Spleen (tissue), 11 donors: ENCODE measurements around the gene DTD1. TPM values are rescaled to one million over a fixed set of nuclear protein-coding genes. Genes with fewer than 3 reads are reported as not detected.
"Not testable (repeated sequence)": the region's sequence is repeated elsewhere in the genome, so short reads cannot be mapped to it uniquely, and the experiment has no call there.

Source experiments
- DNase-seq: peaks from one replicate; pipeline ENCODE4 v3.0.0-alpha.2; 2020
- H3K27ac ChIP-seq, 8 donors: fragments of 200-600 bp; sonication (generic) in 7 of 8; 1 replicate in 4 of 8; 2 replicates in 4 of 8; pipeline versions ENCODE4 v1.5.0 to v1.8.0; 2016 to 2021; ENCODE audit warnings: inconsistent platforms in 4 of 8, mild to moderate bottlenecking in 4 of 8, moderate library complexity in 1 of 8
- H3K27me3 ChIP-seq, 7 donors: fragments of 200-600 bp; sonication (generic) in 6 of 7; replicated peaks in 1 of 7; 1 replicate in 4 of 7; 2 replicates in 3 of 7; pipeline versions ENCODE4 v1.5.0 to v1.8.0; 2016 to 2021; ENCODE audit warnings: inconsistent platforms in 3 of 7, mild to moderate bottlenecking in 1 of 7
- H3K36me3 ChIP-seq, 6 donors: fragments of 200-600 bp; sonication (generic) in 5 of 6; 1 replicate in 4 of 6; 2 replicates in 2 of 6; pipeline versions ENCODE4 v1.5.0 to v1.8.0; 2016 to 2021; ENCODE audit warnings: inconsistent platforms in 2 of 6
- H3K4me1 ChIP-seq, 6 donors: fragments of 200-600 bp; sonication (generic) in 5 of 6; 1 replicate in 3 of 6; 2 replicates in 3 of 6; pipeline versions ENCODE4 v1.5.0 to v1.8.0; 2016 to 2021; ENCODE audit warnings: inconsistent platforms in 3 of 6
- H3K4me3 ChIP-seq, 8 donors: fragments of 200-600 bp; sonication (generic) in 7 of 8; 1 replicate in 4 of 8; 2 replicates in 4 of 8; pipeline versions ENCODE4 v1.5.0 to v1.8.0; 2016 to 2021; ENCODE audit warnings: inconsistent platforms in 4 of 8, mild to moderate bottlenecking in 4 of 8, moderate library complexity in 2 of 8
- H3K9me3 ChIP-seq, 8 donors: fragments of 200-600 bp; sonication (generic) in 7 of 8; 1 replicate in 4 of 8; 2 replicates in 4 of 8; pipeline versions ENCODE4 v1.5.0 to v1.8.0; 2016 to 2021; ENCODE audit warnings: inconsistent platforms in 4 of 8
- POLR2A ChIP-seq, 3 donors: fragments of 450-650 bp; IDR thresholded peaks; one replicate each; pipeline ENCODE4 v1.5.1; 2017; ENCODE audit warnings: antibody characterized with exemption in 3 of 3, mild to moderate bottlenecking in 1 of 3
- POLR2AphosphoS5 ChIP-seq, 3 donors: sonication (generic); formaldehyde crosslinking; IDR thresholded peaks; one replicate each; pipeline ENCODE4 v1.5.1; 2017; ENCODE audit warnings: antibody characterized with exemption in 3 of 3
- WGBS, 5 donors: extraction: QIAGEN DNeasy Blood & Tissue Kit in 3 of 5; methylation state at CpG; one replicate each; pipeline versions ENCODE4 v1.1.5 to v1.1.7; 2013 to 2018; 5-methylcytosine and 5-hydroxymethylcytosine counted together
- intact Hi-C: fragments of 100-400 bp; cut with DNase I; formaldehyde crosslinking; loops from one replicate; pipeline ENCODE4 v1.15.0; 2023; ENCODE audit warnings: low total_unique reads
- polyA plus RNA-seq, 3 donors: library from polyadenylated mRNA; stranded (reverse); fragments of 200-250 nt; gene quantifications; one replicate each; pipeline ENCODE4 v1.2.1, GENCODE V29; 2013
- total RNA-seq, 7 donors: library from RNA; depleted of rRNA in 3 of 7; stranded (reverse); fragments of >200 nt in 3 of 7; fragmentation: NEBNext Ultra II Directional in 4 of 7; extraction: Animal tissue kit (Norgen Biotek cat#: 25700) in 4 of 7; gene quantifications; one replicate each; pipeline versions ENCODE4 v1.1.0 to v1.2.1, GENCODE V29; 2016 to 2021
- TF ChIP-seq, protein P1 (sequence below), 11 experiments: fragments of 200-600 bp in 7 of 11; fragments of 450-650 bp in 4 of 11; sonication (generic) in 4 of 11; IDR thresholded peaks in 8 of 11; conservative IDR thresholded peaks in 3 of 11; 1 replicate in 7 of 11; 2 replicates in 4 of 11; pipeline versions ENCODE4 v1.4.0 to v1.8.0; 2016 to 2021; ENCODE audit warnings: antibody characterized with exemption in 11 of 11, inconsistent platforms in 4 of 11, mild to moderate bottlenecking in 1 of 11
- donor health status: healthy with polysubstance abuse.
- donor health status: DM: no; HTN: no; CAD: no; lungs with moderate emphysema.
- donor health status: DM: no; HTN: no; CAD: no.
- donor health status: Bipolar disorder and iron deficiency.
- donor health status: healthy.
- donor health status: DM: no; HTN: no; CAD: no.
- donor health status: DM: yes; HTN: yes; CAD: no.

The DTD1 gene
- total and polyA plus RNA-seq, 10 donors, result 17.4 to 29.7 (median 23.3) TPM

DNA sequence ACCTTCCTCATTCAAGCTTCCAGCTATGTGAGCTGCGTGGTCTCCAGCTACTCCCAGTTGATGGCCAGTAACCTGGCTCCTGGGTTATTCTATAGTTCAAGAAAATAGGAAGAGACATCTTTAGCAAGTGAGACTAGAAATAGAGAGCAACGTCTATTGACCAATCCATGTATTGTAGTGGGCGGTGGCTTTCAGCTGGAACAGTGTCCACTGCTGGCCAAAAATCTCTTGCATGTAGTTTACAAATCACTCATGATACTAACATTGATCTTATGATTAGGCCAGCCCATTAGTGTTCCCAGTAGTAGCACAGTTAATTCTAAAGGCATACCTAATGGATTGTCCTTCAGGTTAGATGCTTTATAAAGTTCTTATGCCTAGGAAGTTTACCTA lies 166.8 kb downstream of the DTD1 start:
- no peak overlapping the region for H3K27ac ChIP-seq
- H3K27me3 ChIP-seq, result no peaks in the 10 kb centered on the region
- H3K4me1 ChIP-seq, result peaks cover 0 to 8% (median 0%) of the 10 kb centered on the region in 6 donors
- intact Hi-C loops, result no loop called here
- no peaks in the 10 kb centered on the region for H3K36me3 ChIP-seq
- peaks cover 0 to 4% (median 0%) of the 10 kb centered on the region in 8 donors for H3K9me3 ChIP-seq
- WGBS, 5 donors, result 71 to 90% (median 78%) methylated on average over 3 of the region's 3 CpGs
- no peak for DNase-seq
- TF ChIP-seq POLR2AphosphoS5 (IDR thresholded peaks at IDR 0.05) (no peak), POLR2A (IDR thresholded peaks at IDR 0.05) (no peak)
- TF ChIP-seq, protein P1, sequence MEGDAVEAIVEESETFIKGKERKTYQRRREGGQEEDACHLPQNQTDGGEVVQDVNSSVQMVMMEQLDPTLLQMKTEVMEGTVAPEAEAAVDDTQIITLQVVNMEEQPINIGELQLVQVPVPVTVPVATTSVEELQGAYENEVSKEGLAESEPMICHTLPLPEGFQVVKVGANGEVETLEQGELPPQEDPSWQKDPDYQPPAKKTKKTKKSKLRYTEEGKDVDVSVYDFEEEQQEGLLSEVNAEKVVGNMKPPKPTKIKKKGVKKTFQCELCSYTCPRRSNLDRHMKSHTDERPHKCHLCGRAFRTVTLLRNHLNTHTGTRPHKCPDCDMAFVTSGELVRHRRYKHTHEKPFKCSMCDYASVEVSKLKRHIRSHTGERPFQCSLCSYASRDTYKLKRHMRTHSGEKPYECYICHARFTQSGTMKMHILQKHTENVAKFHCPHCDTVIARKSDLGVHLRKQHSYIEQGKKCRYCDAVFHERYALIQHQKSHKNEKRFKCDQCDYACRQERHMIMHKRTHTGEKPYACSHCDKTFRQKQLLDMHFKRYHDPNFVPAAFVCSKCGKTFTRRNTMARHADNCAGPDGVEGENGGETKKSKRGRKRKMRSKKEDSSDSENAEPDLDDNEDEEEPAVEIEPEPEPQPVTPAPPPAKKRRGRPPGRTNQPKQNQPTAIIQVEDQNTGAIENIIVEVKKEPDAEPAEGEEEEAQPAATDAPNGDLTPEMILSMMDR (IDR thresholded peaks at IDR 0.05 in 8 of 11, conservative IDR thresholded peaks at IDR 0.05 in 3 of 11), result no peak
- H3K4me3 ChIP-seq, result no peak overlapping the region

DNA sequence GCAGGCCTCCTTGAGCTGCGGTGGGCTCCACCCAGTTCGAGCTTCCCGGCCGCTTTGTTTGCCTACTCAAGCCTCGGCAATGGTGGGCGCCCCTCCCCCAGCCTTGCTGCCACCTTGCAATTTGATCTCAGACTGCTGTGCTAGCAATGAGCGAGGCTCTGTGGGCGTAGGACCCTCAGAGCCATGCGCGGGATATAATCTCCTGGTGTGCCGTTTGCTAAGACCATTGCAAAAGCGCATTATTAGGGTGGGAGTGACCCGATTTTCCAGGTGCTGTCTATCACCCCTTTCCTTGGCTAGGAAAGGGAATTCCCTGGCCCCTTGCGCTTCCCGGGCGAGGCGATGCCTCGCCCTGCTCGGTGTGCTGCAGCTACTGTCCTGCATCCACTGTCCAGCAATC lies 173.0 kb downstream of the DTD1 start:
- H3K27me3 ChIP-seq, intact Hi-C loops, H3K4me3 ChIP-seq, H3K27ac ChIP-seq, H3K9me3 ChIP-seq, DNase-seq, H3K4me1 ChIP-seq: not testable (repeated sequence)
- WGBS, 5 donors, result 94 to 97% (median 94%) methylated on average over 15 to 19 of the region's 19 CpGs
- H3K36me3 ChIP-seq, result peaks cover 0 to 30% (median 11%) of the 10 kb centered on the region in 6 donors

DNA sequence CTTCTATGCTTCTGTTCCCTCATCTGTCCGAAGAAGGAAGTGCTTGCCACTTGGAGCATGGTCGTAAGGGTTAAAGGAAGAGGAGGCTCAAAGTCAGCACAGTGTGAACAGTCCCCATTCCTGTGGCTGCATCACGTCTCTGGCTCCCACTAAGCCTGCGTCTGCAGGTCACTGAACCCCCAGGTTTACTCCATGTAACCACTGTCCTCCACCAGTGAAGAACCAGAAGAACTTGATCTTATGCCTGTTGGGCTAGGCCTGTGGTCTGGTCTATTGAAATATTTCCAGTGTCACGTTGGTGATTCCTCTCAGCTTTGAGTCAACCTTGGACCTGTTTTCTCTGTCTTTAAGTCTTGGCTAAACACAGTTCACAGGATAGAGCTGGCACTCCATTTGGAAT lies 179.8 kb downstream of the DTD1 start:
- DNase-seq, result no peak
- H3K4me1 ChIP-seq, result no peaks in the 10 kb centered on the region
- no peaks in the 10 kb centered on the region for H3K9me3 ChIP-seq
- no peak overlapping the region for H3K4me3 ChIP-seq
- H3K27me3 ChIP-seq, result no peaks in the 10 kb centered on the region
- intact Hi-C loops, result no loop called here
- TF ChIP-seq POLR2A (IDR thresholded peaks at IDR 0.05), result no peak
- TF ChIP-seq POLR2AphosphoS5 (IDR thresholded peaks at IDR 0.05), result no peak
- TF ChIP-seq, protein P1 (IDR thresholded peaks at IDR 0.05 in 8 of 11, conservative IDR thresholded peaks at IDR 0.05 in 3 of 11), result no peak
- peaks cover 0 to 31% (median 11%) of the 10 kb centered on the region in 6 donors for H3K36me3 ChIP-seq
- no peak overlapping the region for H3K27ac ChIP-seq
- 38 to 54% (median 48%) methylated on average over 5 of the region's 5 CpGs for WGBS, 5 donors

- no peak for DNase-seq
- Histone ChIP-seq H3K9me3 (no peaks in the 10 kb centered on the region), H3K27ac (no peak overlapping the region), H3K4me1 (no peaks in the 10 kb centered on the region), H3K4me3 (no peak overlapping the region), H3K27me3 (no peaks in the 10 kb centered on the region), H3K36me3 (no peaks in the 10 kb centered on the region)
- TF ChIP-seq, protein P1 (IDR thresholded peaks at IDR 0.05 in 8 of 11, conservative IDR thresholded peaks at IDR 0.05 in 3 of 11), result no peak
- TF ChIP-seq POLR2AphosphoS5 (IDR thresholded peaks at IDR 0.05), result no peak
- TF ChIP-seq POLR2A (IDR thresholded peaks at IDR 0.05), result no peak
- WGBS, 5 donors, result 82 to 100% (median 92%) methylated on average over 1 of the region's 1 CpG
- intact Hi-C loops, result no loop called here
Measured at GRCh38 chr20:18773566-18773965, 185.7 kb downstream of the DTD1 start.

GRCh38 chr20:18774207-18774606 lies 186.4 kb downstream of the DTD1 start:
- no peak for DNase-seq
- H3K27ac ChIP-seq, result no peak overlapping the region
- no peaks in the 10 kb centered on the region for H3K36me3 ChIP-seq
- no peaks in the 10 kb centered on the region for H3K27me3 ChIP-seq
- 77 to 91% (median 81%) methylated on average over 2 of the region's 2 CpGs for WGBS, 5 donors
- TF ChIP-seq POLR2A (IDR thresholded peaks at IDR 0.05), result no peak
- TF ChIP-seq POLR2AphosphoS5 (IDR thresholded peaks at IDR 0.05), result no peak
- TF ChIP-seq, protein P1 (IDR thresholded peaks at IDR 0.05 in 8 of 11, conservative IDR thresholded peaks at IDR 0.05 in 3 of 11), result no peak
- intact Hi-C loops, result no loop called here
- H3K4me3 ChIP-seq, result no peak overlapping the region
- no peaks in the 10 kb centered on the region for H3K9me3 ChIP-seq
- no peaks in the 10 kb centered on the region for H3K4me1 ChIP-seq
